GM19467 (cell line): Measurements from ENCODE around the gene MIER3.

Source experiments
- ATAC-seq: cut with Tn5 transposase; IDR thresholded peaks from one replicate; pipeline ENCODE4 v1.9.1; 2021; ENCODE audit warnings: mild to moderate bottlenecking, moderate library complexity; ENCODE audit not compliant: unreplicated experiment

The MIER3 gene

GRCh38 chr5:56900395-56900794 is 51.5 kb downstream of the MIER3 start:
- ATAC-seq: no peak

- no peak for ATAC-seq
Measured at GRCh38 chr5:56898213-56898612, 53.7 kb downstream of the MIER3 start.

- ATAC-seq: no peak
Measured at GRCh38 chr5:56896763-56897162, 55.2 kb downstream of the MIER3 start.

- ATAC-seq: no peak
Measured at GRCh38 chr5:56893251-56893951, 58.5 kb downstream of the MIER3 start.

GRCh38 chr5:56881571-56881970 is 70.4 kb downstream of the MIER3 start:
- ATAC-seq: no peak

GRCh38 chr5:56876327-56876726 is 75.6 kb downstream of the MIER3 start:
- no peak for ATAC-seq

GRCh38 chr5:56873056-56873455 is 78.9 kb downstream of the MIER3 start:
- ATAC-seq: no peak

- ATAC-seq: no peak
Measured at GRCh38 chr5:56871777-56872176, 80.1 kb downstream of the MIER3 start.
